ENCODE measurements around the gene RASSF1. TPM values are rescaled to one million over a fixed set of nuclear protein-coding genes. Genes with fewer than 3 reads are reported as not detected.

The RASSF1 gene
- 15.8 and 23.1 TPM in 2 replicates for total RNA-seq

GRCh38 chr3:50340448-50341329 lies at the start of gene RASSF1:
TSS of gene RASSF1 (minus strand) at chr3:50340836. CDS start at chr3:50340805, 31 bp downstream.

GRCh38 chr3:50358911-50359759 lies 18.5 kb upstream of the RASSF1 start, which contains the start of gene TMEM115:
TSS of gene TMEM115 (minus strand) at chr3:50359521. CDS start at chr3:50359063, 458 bp downstream.

GRCh38 chr3:50350527-50351322 lies 10.1 kb upstream of the RASSF1 start, which contains the start of the genes CYB561D2 and NPRL2:
TSS of gene CYB561D2 (plus strand) at chr3:50350862. CDS start at chr3:50351434, 572 bp downstream.
TSS of gene NPRL2 (minus strand) at chr3:50350775. CDS start at chr3:50350652, 123 bp downstream.

GRCh38 chr3:50345586-50346234 lies 5.1 kb upstream of the RASSF1 start, which contains the start of gene ZMYND10:
TSS of gene ZMYND10 (minus strand) at chr3:50345732. CDS start at chr3:50345579, 153 bp downstream.

GRCh38 chr3:50327943-50328691 lies 12.5 kb downstream of the RASSF1 start, which contains the start of gene TUSC2:
TSS of gene TUSC2 (minus strand) at chr3:50328223. CDS start at chr3:50328099, 124 bp downstream.

GRCh38 chr3:50322386-50323091 lies 18.1 kb downstream of the RASSF1 start, which contains the start of gene HYAL2:
TSS of gene HYAL2 (minus strand) at chr3:50322745. CDS start at chr3:50320489, 2,256 bp downstream.

GRCh38 chr3:50303013-50303815 lies 37.4 kb downstream of the RASSF1 start, which contains the start of gene HYAL1:
TSS of gene HYAL1 (minus strand) at chr3:50303574. CDS start at chr3:50302956, 618 bp downstream.

GRCh38 chr3:50298836-50299637 lies 41.6 kb downstream of the RASSF1 start, which contains the start of the genes HYAL3 and NAA80:
TSS of gene HYAL3 (minus strand) at chr3:50299405. CDS start at chr3:50295602, 3,803 bp downstream.
TSS of gene NAA80 (minus strand) at chr3:50299405. CDS start at chr3:50297463, 1,942 bp downstream.

GRCh38 chr3:50292159-50293078 lies 48.2 kb downstream of the RASSF1 start, which contains the start of gene IFRD2:
TSS of gene IFRD2 (minus strand) at chr3:50292429. CDS start at chr3:50292274, 155 bp downstream.

Other genes with a start within 250 kb of the RASSF1 start
- 23.8 and 42.1 TPM in 2 replicates for gene SEMA3F, start 185.5 kb downstream of the RASSF1 start, total RNA-seq
- gene GNAT1, start 149.2 kb downstream of the RASSF1 start, total RNA-seq, result not detected in 2 replicates
- 0.51 TPM in 1 of 2 replicates, not detected in the other for gene SLC38A3, start 135.6 kb downstream of the RASSF1 start, total RNA-seq
- 258 and 294 TPM in 2 replicates for gene GNAI2, start 104.6 kb downstream of the RASSF1 start, total RNA-seq
- gene SEMA3B, start 71.7 kb downstream of the RASSF1 start, total RNA-seq, result 7.8 and 49.4 TPM in 2 replicates
- not detected in 2 replicates for gene LSMEM2, start 61.7 kb downstream of the RASSF1 start, total RNA-seq
- 55.1 and 154 TPM in 2 replicates for gene IFRD2, start 48.4 kb downstream of the RASSF1 start, total RNA-seq
- gene HYAL3, start 41.4 kb downstream of the RASSF1 start, total RNA-seq, result 4.4 and 9.3 TPM in 2 replicates
- gene NAA80, start 41.4 kb downstream of the RASSF1 start, total RNA-seq, result 12.7 and 17.0 TPM in 2 replicates
- gene HYAL1, start 37.3 kb downstream of the RASSF1 start, total RNA-seq, result 1.1 and 1.5 TPM in 2 replicates
- 155 and 163 TPM in 2 replicates for gene HYAL2, start 18.1 kb downstream of the RASSF1 start, total RNA-seq
- 31.3 and 33.0 TPM in 2 replicates for gene TUSC2, start 12.6 kb downstream of the RASSF1 start, total RNA-seq
- 2.1 and 3.9 TPM in 2 replicates for gene ZMYND10, start 4.9 kb upstream of the RASSF1 start, total RNA-seq
- gene NPRL2, start 9.9 kb upstream of the RASSF1 start, total RNA-seq, result 21.0 and 25.4 TPM in 2 replicates
- gene CYB561D2, start 10.0 kb upstream of the RASSF1 start, total RNA-seq, result 30.5 and 38.3 TPM in 2 replicates
- 61.4 and 80.4 TPM in 2 replicates for gene TMEM115, start 18.7 kb upstream of the RASSF1 start, total RNA-seq
- 0.16 and 1.1 TPM in 2 replicates for gene CACNA2D2, start 162.8 kb upstream of the RASSF1 start, total RNA-seq
- 8.1 and 13.7 TPM in 2 replicates for gene C3orf18, start 226.9 kb upstream of the RASSF1 start, total RNA-seq
- 11.4 and 15.1 TPM in 2 replicates for gene HEMK1, start 228.7 kb upstream of the RASSF1 start, total RNA-seq

Data from mesangial cell (primary cell).